22Rv1 (cell line): ENCODE measurements around the gene ZBTB45.

Source experiments
- CTCF ChIP-seq: fragments of 450-650 bp; IDR thresholded peaks from 2 replicates; pipeline ENCODE4 v1.5.1; 2017; ENCODE audit warnings: mild to moderate bottlenecking
- ZFX ChIP-seq: fragments of 450-650 bp; IDR thresholded peaks from 2 replicates; pipeline ENCODE4 v1.6.1; 2017; ENCODE audit warnings: antibody characterized with exemption, borderline replicate concordance

GRCh38 chr19:58482372-58482771, 37.2 kb downstream of the ZBTB45 start:
- no peak for TF ChIP-seq CTCF
- TF ChIP-seq ZFX, result no peak
